Body of pancreas (tissue), 4 donors: ENCODE data around the gene LAMA2. TPM values are rescaled to one million over a fixed set of nuclear protein-coding genes. Genes with fewer than 3 reads are reported as not detected.

Source experiments
- ATAC-seq: fragments of 150-250 bp; one replicate; pipeline ENCODE4 v1.9.1; 2016
- DNase-seq, 4 donors: peaks; one replicate each; pipeline ENCODE4 v3.0.0-alpha.2; 2019
- H3K27ac ChIP-seq, 4 donors: fragments of 200-600 bp; sonication (generic); 1 replicate in 3 of 4; 2 replicates in 1 of 4; pipeline versions ENCODE4 v1.5.1 to v1.6.1; 2016 to 2019; ENCODE audit warnings: mild to moderate bottlenecking in 1 of 4, mixed read lengths in 1 of 4, moderate library complexity in 1 of 4
- H3K27me3 ChIP-seq, 2 donors: fragments of 200-600 bp; sonication (generic); one replicate each; pipeline ENCODE4 v1.6.0; 2016; ENCODE audit warnings: mild to moderate bottlenecking in 1 of 2
- H3K36me3 ChIP-seq, 2 donors: fragments of 200-600 bp; sonication (generic); replicated peaks in 1 of 2; 2 replicates each; pipeline ENCODE4 v1.5.1; 2016; ENCODE audit warnings: low read depth in 2 of 2; ENCODE audit not compliant: insufficient read depth in 1 of 2
- H3K4me1 ChIP-seq: fragments of 200-600 bp; sonication (generic); one replicate; pipeline ENCODE4 v1.6.0; 2016
- H3K4me3 ChIP-seq, 2 donors: fragments of 200-600 bp; sonication (generic); 1 replicate in 1 of 2; 2 replicates in 1 of 2; pipeline ENCODE4 v1.5.1; 2016 to 2019
- H3K9me3 ChIP-seq, 3 donors: fragments of 200-600 bp; sonication (generic); 1 replicate in 2 of 3; 2 replicates in 1 of 3; pipeline ENCODE4 v1.5.1; 2016
- POLR2A ChIP-seq, 3 donors: fragments of 450-650 bp; IDR thresholded peaks; one replicate each; pipeline ENCODE4 v1.6.1; 2016; ENCODE audit warnings: antibody characterized with exemption in 3 of 3, mild to moderate bottlenecking in 2 of 3
- WGBS, 2 donors: methylation state at CpG; one replicate each; pipeline ENCODE4 v1.1.5; 2017; 5-methylcytosine and 5-hydroxymethylcytosine counted together
- intact Hi-C: fragments of 100-400 bp; cut with DNase I; formaldehyde crosslinking; loops from one replicate; pipeline ENCODE4 v1.15.1; 2023
- total RNA-seq, 2 donors: library from RNA; depleted of rRNA; stranded (reverse); fragments of >200 nt; gene quantifications; one replicate each; pipeline ENCODE4 v1.1.0, GENCODE V29; 2016
- TF ChIP-seq, protein P1 (sequence below), 7 experiments: fragments of 450-650 bp in 4 of 7; fragments of 200-600 bp in 3 of 7; sonication (generic) in 3 of 7; IDR thresholded peaks; one replicate each; pipeline ENCODE4 v1.5.1; 2016 to 2019; ENCODE audit warnings: antibody characterized with exemption in 7 of 7

The LAMA2 gene
- total RNA-seq, 2 donors from 2014 or later = 43.3 to 54.7 TPM

GRCh38 chr6:129489215-129489765 lies 606.4 kb downstream of the LAMA2 start:
- ATAC-seq (no peak), DNase-seq (no peak)
- H3K9me3 ChIP-seq = no peaks in the 10 kb centered on the region
- intact Hi-C loops = no loop called here
- H3K27ac ChIP-seq = no peak overlapping the region
- no peaks in the 10 kb centered on the region for H3K27me3 ChIP-seq
- no peak for TF ChIP-seq POLR2A (IDR thresholded peaks at IDR 0.05)
- WGBS, 2 donors = 86 to 94% methylated on average over 2 of the region's 2 CpGs
- H3K4me1 ChIP-seq = no peaks in the 10 kb centered on the region
- H3K36me3 ChIP-seq = no peaks in the 10 kb centered on the region
- H3K4me3 ChIP-seq = no peak overlapping the region

DNA sequence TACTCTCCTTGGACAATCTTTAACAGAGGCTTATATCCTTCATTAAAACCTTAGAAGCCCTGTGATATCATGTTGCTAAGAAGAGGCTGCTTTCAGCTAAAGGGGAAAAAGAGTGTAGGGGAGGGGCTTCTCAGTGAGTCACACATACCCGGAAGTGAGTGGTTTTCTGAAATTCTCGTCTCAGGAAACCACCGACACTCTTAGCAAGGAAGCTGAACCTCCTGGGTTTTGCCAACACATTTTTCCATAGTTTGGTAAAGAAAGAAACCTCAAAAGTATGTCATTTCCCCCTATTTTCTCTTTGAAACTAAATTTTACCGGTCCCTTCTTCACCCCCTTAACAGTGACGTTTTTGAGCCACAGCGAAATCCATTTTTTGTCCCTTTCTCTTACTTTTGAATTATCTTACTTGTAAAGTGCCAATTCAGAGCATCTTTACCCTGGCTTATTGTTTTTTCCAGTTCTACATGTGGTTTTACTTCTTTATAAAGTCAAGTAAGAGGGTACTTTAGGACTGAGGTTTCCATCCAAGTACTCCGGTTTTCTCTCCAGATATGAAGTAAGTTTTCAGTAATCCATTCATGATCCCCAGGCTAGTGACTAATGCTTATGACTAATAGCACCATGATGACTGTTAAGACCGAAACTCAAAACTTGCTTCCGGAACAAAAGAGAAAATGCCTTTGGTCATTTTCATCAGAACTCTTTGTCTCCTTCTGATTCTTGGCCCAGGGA lies 607.8 kb downstream of the LAMA2 start:
- TF ChIP-seq, protein P1, sequence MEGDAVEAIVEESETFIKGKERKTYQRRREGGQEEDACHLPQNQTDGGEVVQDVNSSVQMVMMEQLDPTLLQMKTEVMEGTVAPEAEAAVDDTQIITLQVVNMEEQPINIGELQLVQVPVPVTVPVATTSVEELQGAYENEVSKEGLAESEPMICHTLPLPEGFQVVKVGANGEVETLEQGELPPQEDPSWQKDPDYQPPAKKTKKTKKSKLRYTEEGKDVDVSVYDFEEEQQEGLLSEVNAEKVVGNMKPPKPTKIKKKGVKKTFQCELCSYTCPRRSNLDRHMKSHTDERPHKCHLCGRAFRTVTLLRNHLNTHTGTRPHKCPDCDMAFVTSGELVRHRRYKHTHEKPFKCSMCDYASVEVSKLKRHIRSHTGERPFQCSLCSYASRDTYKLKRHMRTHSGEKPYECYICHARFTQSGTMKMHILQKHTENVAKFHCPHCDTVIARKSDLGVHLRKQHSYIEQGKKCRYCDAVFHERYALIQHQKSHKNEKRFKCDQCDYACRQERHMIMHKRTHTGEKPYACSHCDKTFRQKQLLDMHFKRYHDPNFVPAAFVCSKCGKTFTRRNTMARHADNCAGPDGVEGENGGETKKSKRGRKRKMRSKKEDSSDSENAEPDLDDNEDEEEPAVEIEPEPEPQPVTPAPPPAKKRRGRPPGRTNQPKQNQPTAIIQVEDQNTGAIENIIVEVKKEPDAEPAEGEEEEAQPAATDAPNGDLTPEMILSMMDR (IDR thresholded peaks at IDR 0.05) = no peak
- peak in 2 of 3 donors; percentile 8 to 26 for TF ChIP-seq POLR2A (IDR thresholded peaks at IDR 0.05)
- Histone ChIP-seq H3K9me3 (no peaks in the 10 kb centered on the region), H3K27ac (peak overlapping the region in 2 of 4 donors; percentile 64 to 82), H3K36me3 (no peaks in the 10 kb centered on the region), H3K4me1 (no peaks in the 10 kb centered on the region), H3K4me3 (no peak overlapping the region), H3K27me3 (no peaks in the 10 kb centered on the region)
- 64 to 71% methylated on average over 9 of the region's 9 CpGs for WGBS, 2 donors
- DNase-seq (peak in 1 of 4 donors; percentile 56), ATAC-seq (peak; percentile 72)
- intact Hi-C loops = no loop called here

GRCh38 chr6:129491436-129491835 lies 608.5 kb downstream of the LAMA2 start:
- no peaks in the 10 kb centered on the region for H3K27me3 ChIP-seq
- no peak overlapping the region for H3K4me3 ChIP-seq
- intact Hi-C loops = no loop called here
- H3K27ac ChIP-seq = peak overlapping the region in 2 of 4 donors; percentile 64 to 82
- H3K4me1 ChIP-seq = no peaks in the 10 kb centered on the region
- WGBS, 2 donors = 91% methylated on average over 6 of the region's 6 CpGs
- no peaks in the 10 kb centered on the region for H3K9me3 ChIP-seq
- TF ChIP-seq, protein P1 (IDR thresholded peaks at IDR 0.05) = no peak
- TF ChIP-seq POLR2A (IDR thresholded peaks at IDR 0.05) = no peak
- ATAC-seq = no peak
- no peaks in the 10 kb centered on the region for H3K36me3 ChIP-seq
- DNase-seq = no peak

DNA sequence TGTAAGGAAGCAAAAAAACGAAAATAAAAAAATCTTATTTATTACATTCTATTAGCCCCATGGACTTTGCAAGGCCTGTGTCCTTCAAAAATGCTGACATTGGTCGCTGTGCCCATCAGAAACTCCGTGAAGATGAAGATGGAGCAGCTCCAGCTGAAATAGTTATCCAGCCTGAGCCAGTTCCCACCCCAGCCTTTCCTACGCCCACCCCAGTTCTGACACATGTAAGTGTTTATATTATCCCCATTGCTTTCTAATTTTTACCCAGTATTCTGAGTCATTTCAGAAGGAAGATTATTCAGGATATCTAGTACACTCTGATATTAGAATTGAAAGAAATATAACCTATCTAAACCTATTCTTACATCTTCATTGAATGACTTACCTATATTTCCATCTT lies 609.3 kb downstream of the LAMA2 start:
- Histone ChIP-seq H3K4me3 (no peak overlapping the region), H3K27me3 (no peaks in the 10 kb centered on the region), H3K36me3 (no peaks in the 10 kb centered on the region), H3K9me3 (no peaks in the 10 kb centered on the region), H3K27ac (no peak overlapping the region), H3K4me1 (no peaks in the 10 kb centered on the region)
- intact Hi-C loops = no loop called here
- TF ChIP-seq POLR2A (IDR thresholded peaks at IDR 0.05) = no peak
- TF ChIP-seq, protein P1 (IDR thresholded peaks at IDR 0.05) = no peak
- 81 to 84% methylated on average over 4 of the region's 4 CpGs for WGBS, 2 donors
- no peak for DNase-seq
- no peak for ATAC-seq

DNA sequence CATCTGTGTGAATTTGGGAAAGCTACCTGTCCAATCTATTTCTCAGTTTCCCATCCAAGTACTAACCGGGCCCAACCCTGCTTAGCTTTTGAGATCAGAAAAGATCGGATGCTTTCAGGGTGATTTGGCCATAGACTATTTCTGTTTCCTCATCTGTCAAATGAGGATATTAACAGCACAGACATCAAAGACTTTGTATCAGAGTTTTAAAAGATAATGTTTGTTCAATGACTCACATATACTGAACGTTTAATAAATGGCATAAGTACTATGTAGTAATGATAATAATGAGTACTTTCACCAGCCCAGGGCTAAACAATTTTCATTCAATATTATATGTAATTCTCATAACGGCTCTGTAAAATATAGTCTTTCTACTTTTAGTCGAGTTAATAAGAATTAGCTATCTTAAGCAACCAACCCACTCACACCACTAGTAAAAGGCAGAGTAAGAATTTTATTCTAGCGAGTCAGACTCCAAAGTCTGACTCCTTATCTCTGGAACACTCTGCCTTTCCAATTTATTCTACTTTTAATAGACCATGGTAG lies 610.5 kb downstream of the LAMA2 start:
- no peak for ATAC-seq
- WGBS, 2 donors = 50 to 58% methylated on average over 6 of the region's 6 CpGs
- H3K27ac ChIP-seq = no peak overlapping the region

More for the DNA sequence above, 610.5 kb downstream of the LAMA2 start:
- no peak overlapping the region for H3K4me3 ChIP-seq
- TF ChIP-seq, protein P1 (IDR thresholded peaks at IDR 0.05) = no peak
- TF ChIP-seq POLR2A (IDR thresholded peaks at IDR 0.05) = no peak
- no peak for DNase-seq
- intact Hi-C loops = no loop called here
- H3K36me3 ChIP-seq = no peaks in the 10 kb centered on the region
- no peaks in the 10 kb centered on the region for H3K4me1 ChIP-seq
- no peaks in the 10 kb centered on the region for H3K9me3 ChIP-seq
- no peaks in the 10 kb centered on the region for H3K27me3 ChIP-seq
